SH-SY5Y (cell line): ENCODE measurements around the gene ANKFY1.

Source experiments
- GATA2 ChIP-seq: IDR thresholded peaks from 2 replicates; pipeline ENCODE4 v1.6.1; 2011; ENCODE audit warnings: mild to moderate bottlenecking, low read depth, low read length
- GATA3 ChIP-seq: IDR thresholded peaks from 2 replicates; pipeline ENCODE4 v1.6.1; 2011; ENCODE audit warnings: low read depth, mild to moderate bottlenecking, low read length, moderate library complexity

DNA sequence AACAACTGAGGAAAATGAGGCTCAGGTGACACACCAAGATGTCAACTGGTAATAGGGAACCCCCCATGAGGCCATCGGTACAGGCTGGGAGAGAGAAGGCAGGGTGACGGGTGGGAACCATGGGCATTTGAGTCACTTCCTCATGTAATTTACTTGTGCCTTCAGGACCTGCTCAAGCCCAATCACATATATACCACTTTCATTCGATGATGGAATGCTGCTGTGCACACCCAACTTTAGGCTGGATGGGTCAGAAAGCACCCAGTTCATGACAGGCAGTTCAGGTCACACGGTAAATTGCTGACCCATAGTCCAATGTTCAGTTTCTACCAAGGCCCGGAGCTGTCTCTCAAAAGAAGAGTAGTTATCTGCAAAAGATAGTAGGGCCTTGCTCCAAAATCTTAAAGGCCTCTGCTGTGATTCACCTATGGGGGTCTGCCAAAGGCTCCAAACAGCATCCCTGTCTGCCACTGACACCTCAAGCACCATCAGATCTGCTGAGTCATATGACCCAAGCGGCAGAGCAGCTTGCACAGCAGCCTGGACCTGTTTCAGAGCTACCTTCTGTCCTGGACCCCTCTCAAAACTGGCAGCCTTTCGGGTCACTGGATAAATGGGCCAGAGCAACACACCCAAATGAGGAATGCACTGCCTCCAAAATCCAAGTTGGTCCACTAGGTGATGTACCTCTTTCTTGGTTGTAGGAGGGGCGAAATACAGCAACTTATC, 145.6 kb downstream of the ANKFY1 start:
- TF ChIP-seq GATA3 = no peak
- TF ChIP-seq GATA2 = no peak
